Keratinocyte (primary cell): Measurements from ENCODE around the gene FAM228A. TPM values are rescaled to one million over a fixed set of nuclear protein-coding genes. Genes with fewer than 3 reads are reported as not detected.

Experiments
- DNase-seq: peaks from one replicate; pipeline ENCODE4 v3.0.0-alpha.2; 2011; ENCODE audit warnings: low read depth, missing footprints, low spot score
- FAIRE-seq: peaks from 2 replicates; lab custom pipeline; 2011; peaks lifted over from hg19 to GRCh38; lab: Jason Lieb, UNC
- H2AFZ ChIP-seq: 2 replicates; pipeline ENCODE4 v1.6.0; 2012; ENCODE audit warnings: low read length, control low read depth, inconsistent platforms; ENCODE audit not compliant: control insufficient read depth
- H3K27ac ChIP-seq: 2 replicates; pipeline ENCODE4 v1.5.1; 2011; ENCODE audit warnings: low read length; ENCODE audit not compliant: control insufficient read depth, insufficient read depth
- H3K27me3 ChIP-seq: 3 replicates; pipeline ENCODE4 v1.6.0; 2011; ENCODE audit warnings: low read length; ENCODE audit not compliant: control insufficient read depth, insufficient read depth; ENCODE audit errors: extremely low read depth
- H3K36me3 ChIP-seq, 2 experiments: 2 replicates in 1 of 2; 3 replicates in 1 of 2; pipeline ENCODE4 v1.5.1; 2011; ENCODE audit warnings: low read length in 2 of 2, mild to moderate bottlenecking in 1 of 2; ENCODE audit not compliant: control insufficient read depth in 2 of 2, insufficient read depth in 2 of 2; ENCODE audit errors: extremely low read depth in 1 of 2
- H3K4me1 ChIP-seq: 3 replicates; pipeline ENCODE4 v1.5.1; 2011; ENCODE audit warnings: low read length; ENCODE audit not compliant: control insufficient read depth, insufficient read depth; ENCODE audit errors: extremely low read depth
- H3K4me2 ChIP-seq: 3 replicates; pipeline ENCODE4 v1.6.0; 2011; ENCODE audit warnings: low read depth, low read length; ENCODE audit not compliant: control insufficient read depth, insufficient read depth; ENCODE audit errors: extremely low read depth
- H3K4me3 ChIP-seq, 3 experiments: fragments of 200-600 bp in 1 of 3; sonication (generic) in 1 of 3; 2 replicates in 2 of 3; 3 replicates in 1 of 3; pipeline ENCODE4 v1.5.1; 2011 to 2016; ENCODE audit warnings: low read length in 3 of 3, mild to moderate bottlenecking in 3 of 3, control low read depth in 2 of 3, inconsistent platforms in 1 of 3, low read depth in 1 of 3, mixed read lengths in 1 of 3, mixed run types in 1 of 3, moderate library complexity in 1 of 3; ENCODE audit not compliant: control insufficient read depth in 2 of 3, insufficient read depth in 2 of 3; ENCODE audit errors: extremely low read depth in 1 of 3
- H3K79me2 ChIP-seq: 2 replicates; pipeline ENCODE4 v1.6.0; 2012; ENCODE audit warnings: low read length; ENCODE audit not compliant: control insufficient read depth, insufficient read depth
- H3K9ac ChIP-seq: 3 replicates; pipeline ENCODE4 v1.6.0; 2011; ENCODE audit warnings: low read length; ENCODE audit not compliant: control insufficient read depth, insufficient read depth; ENCODE audit errors: extremely low read depth
- H3K9me1 ChIP-seq: 3 replicates; pipeline ENCODE4 v1.6.0; 2011; ENCODE audit warnings: low read length; ENCODE audit not compliant: control insufficient read depth, insufficient read depth; ENCODE audit errors: extremely low read depth
- H3K9me3 ChIP-seq: 2 replicates; pipeline ENCODE4 v1.5.1; 2012; ENCODE audit warnings: low read depth, low read length; ENCODE audit not compliant: control insufficient read depth
- H4K20me1 ChIP-seq: 3 replicates; pipeline ENCODE4 v1.6.0; 2011; ENCODE audit warnings: low read length; ENCODE audit not compliant: control insufficient read depth, insufficient read depth; ENCODE audit errors: extremely low read depth
- EZH2 ChIP-seq: IDR thresholded peaks from one replicate; pipeline ENCODE4 v1.6.1; 2012; ENCODE audit warnings: inconsistent platforms, mild to moderate bottlenecking, low read length, moderate library complexity
- dilution Hi-C: fragments of 300-500 bp; cut with MboI; formaldehyde crosslinking; loops from one replicate; pipeline ENCODE4 v1.7.0; 2020; ENCODE audit warnings: low sequenced_read_pairs; ENCODE audit not compliant: extremely low pct_ligation_motif_present
- polyA plus RNA-seq, 5 experiments: library from polyadenylated mRNA; depleted of rRNA in 3 of 5; stranded (reverse) in 3 of 5; stranded (forward) in 1 of 5; unstranded in 1 of 5; fragments of >200 nt; gene quantifications; 1 replicate in 1 of 5; 2 replicates in 3 of 5; 3 replicates in 1 of 5; pipeline versions ENCODE4 v1.2.1 to v1.2.3, GENCODE V29; 2011 to 2012; ENCODE audit warnings: missing spikeins in 2 of 5, low read depth in 1 of 5, low replicate concordance in 1 of 5
- TF ChIP-seq, protein P1 (sequence below), 3 experiments: IDR thresholded peaks in 1 of 3; conservative IDR thresholded peaks in 1 of 3; optimal IDR thresholded peaks in 1 of 3; 2 replicates in 2 of 3; 3 replicates in 1 of 3; pipeline versions ENCODE3 to v1.5.1; 2011; ENCODE audit warnings: low read length in 3 of 3, mild to moderate bottlenecking in 3 of 3, moderate library complexity in 2 of 3, control low read depth in 1 of 3, inconsistent platforms in 1 of 3; ENCODE audit not compliant: insufficient read depth in 2 of 3; ENCODE audit errors: extremely low read depth in 1 of 3

Gene FAM228A
- polyA plus RNA-seq, 1 donor (not counting 4 experiments of a cell fraction or from before 2014, with no cell fraction given), result not detected

DNA sequence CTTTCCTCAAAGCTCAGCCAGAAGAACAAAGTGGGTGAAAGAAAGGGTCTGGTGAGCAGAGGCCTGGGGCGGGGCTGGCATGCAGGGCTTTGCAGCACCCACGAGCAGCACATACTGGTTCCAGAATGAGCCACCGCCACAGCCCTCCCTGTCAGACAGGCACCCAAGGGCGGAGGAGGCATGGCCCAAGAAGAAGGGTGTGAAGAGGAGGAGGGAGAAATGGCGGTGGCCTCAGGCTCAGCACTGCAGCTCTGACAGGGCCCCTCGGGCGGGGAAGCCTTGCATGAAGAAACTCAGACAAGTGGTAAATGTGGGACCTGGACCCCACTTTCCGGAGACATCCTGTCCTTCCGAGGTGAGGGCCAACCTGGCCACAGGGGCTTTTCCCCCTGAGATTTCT lies 15.7 kb downstream of the FAM228A start:
- H3K4me3 ChIP-seq, result no peak overlapping the region
- FAIRE-seq (no peak), DNase-seq (no peak)
- H3K79me2 ChIP-seq, result no peaks in the 10 kb centered on the region
- H3K4me2 ChIP-seq, result no peak overlapping the region
- H2AFZ ChIP-seq, result no peak overlapping the region
- H4K20me1 ChIP-seq, result no peaks in the 10 kb centered on the region
- H3K9ac ChIP-seq, result no peak overlapping the region
- dilution Hi-C loops, result no loop called here
- H3K9me1 ChIP-seq, result no peaks in the 10 kb centered on the region
- no peak overlapping the region for H3K27ac ChIP-seq
- no peaks in the 10 kb centered on the region for H3K36me3 ChIP-seq
- TF ChIP-seq, protein P1, sequence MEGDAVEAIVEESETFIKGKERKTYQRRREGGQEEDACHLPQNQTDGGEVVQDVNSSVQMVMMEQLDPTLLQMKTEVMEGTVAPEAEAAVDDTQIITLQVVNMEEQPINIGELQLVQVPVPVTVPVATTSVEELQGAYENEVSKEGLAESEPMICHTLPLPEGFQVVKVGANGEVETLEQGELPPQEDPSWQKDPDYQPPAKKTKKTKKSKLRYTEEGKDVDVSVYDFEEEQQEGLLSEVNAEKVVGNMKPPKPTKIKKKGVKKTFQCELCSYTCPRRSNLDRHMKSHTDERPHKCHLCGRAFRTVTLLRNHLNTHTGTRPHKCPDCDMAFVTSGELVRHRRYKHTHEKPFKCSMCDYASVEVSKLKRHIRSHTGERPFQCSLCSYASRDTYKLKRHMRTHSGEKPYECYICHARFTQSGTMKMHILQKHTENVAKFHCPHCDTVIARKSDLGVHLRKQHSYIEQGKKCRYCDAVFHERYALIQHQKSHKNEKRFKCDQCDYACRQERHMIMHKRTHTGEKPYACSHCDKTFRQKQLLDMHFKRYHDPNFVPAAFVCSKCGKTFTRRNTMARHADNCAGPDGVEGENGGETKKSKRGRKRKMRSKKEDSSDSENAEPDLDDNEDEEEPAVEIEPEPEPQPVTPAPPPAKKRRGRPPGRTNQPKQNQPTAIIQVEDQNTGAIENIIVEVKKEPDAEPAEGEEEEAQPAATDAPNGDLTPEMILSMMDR (optimal IDR thresholded peaks at IDR 0.05 in 1 of 3, IDR thresholded peaks at IDR 0.05 in 1 of 3, conservative IDR thresholded peaks at IDR 0.05 in 1 of 3; ENCODE audit: extremely low read depth in 1 of 3, insufficient read depth in 2 of 3, low read length in 3 of 3), result no peak
- no peak for TF ChIP-seq EZH2
- peaks cover 14% of the 10 kb centered on the region for H3K27me3 ChIP-seq
- H3K4me1 ChIP-seq, result peaks cover 3% of the 10 kb centered on the region
- no peaks in the 10 kb centered on the region for H3K9me3 ChIP-seq

DNA sequence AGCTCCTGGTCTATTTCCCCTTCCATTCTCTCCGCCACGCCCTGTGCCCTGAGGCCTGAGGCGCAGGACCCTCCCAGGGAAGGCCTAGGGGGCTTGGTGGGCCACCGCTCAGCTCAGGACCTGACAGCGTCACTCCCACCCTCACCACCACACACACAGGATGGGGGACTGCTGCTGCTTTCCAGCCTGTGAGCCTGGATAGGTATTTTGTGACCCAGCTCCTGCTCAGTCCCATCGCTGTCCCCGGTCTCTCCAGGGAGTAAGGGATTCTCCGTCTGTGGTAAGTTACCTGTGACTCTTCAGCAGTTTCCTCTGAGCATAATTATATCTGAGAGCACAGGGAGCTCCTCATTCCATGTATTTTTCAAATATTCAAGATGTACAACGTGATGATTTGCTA lies 16.3 kb downstream of the FAM228A start:
- H3K27me3 ChIP-seq, result peaks cover 14% of the 10 kb centered on the region
- H3K9ac ChIP-seq, result no peak overlapping the region
- dilution Hi-C loops, result no loop called here
- no peak for FAIRE-seq
- no peak overlapping the region for H3K4me2 ChIP-seq
- no peaks in the 10 kb centered on the region for H3K79me2 ChIP-seq
- no peaks in the 10 kb centered on the region for H3K9me1 ChIP-seq
- no peak overlapping the region for H3K27ac ChIP-seq
- no peaks in the 10 kb centered on the region for H3K36me3 ChIP-seq
- peaks cover 3% of the 10 kb centered on the region for H3K4me1 ChIP-seq
- H3K4me3 ChIP-seq, result no peak overlapping the region
- no peak overlapping the region for H2AFZ ChIP-seq
- no peak for TF ChIP-seq EZH2
- TF ChIP-seq, protein P1 (optimal IDR thresholded peaks at IDR 0.05 in 1 of 3, IDR thresholded peaks at IDR 0.05 in 1 of 3, conservative IDR thresholded peaks at IDR 0.05 in 1 of 3; ENCODE audit: extremely low read depth in 1 of 3, insufficient read depth in 2 of 3, low read length in 3 of 3), result no peak
- H3K9me3 ChIP-seq, result no peaks in the 10 kb centered on the region
- no peaks in the 10 kb centered on the region for H4K20me1 ChIP-seq
- DNase-seq, result no peak
